Measurements from ENCODE around the gene TNIK. TPM values are rescaled to one million over a fixed set of nuclear protein-coding genes. Genes with fewer than 3 reads are reported as not detected.

The TNIK gene
- total and polyA plus RNA-seq, 2 of the 4 experiments (the other 2 are of a cell fraction): 3.4 to 6.3 TPM

DNA sequence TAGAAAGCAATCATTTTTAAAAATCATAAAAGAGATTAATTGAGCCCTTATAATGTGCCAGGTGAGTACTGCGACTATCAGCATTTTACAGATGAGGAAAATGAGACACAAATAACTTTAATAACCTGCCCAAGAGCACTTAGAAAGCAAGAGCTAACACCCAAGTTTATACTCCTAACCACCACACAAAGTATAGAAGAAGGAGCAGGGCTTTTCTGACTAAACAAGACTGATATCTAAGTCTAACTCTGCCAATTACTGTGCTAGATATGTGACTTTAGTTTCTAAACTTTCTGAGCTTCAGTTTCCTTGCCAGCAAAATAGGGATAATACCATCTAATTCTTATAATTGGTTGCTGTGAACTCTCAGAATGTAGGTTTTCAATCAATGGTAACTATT is 47.7 kb downstream of the TNIK start:
- CTCF ChIA-PET: no interaction called here

More for the DNA sequence above, 47.7 kb downstream of the TNIK start:
- Histone ChIP-seq H3K27ac (ENCODE audit: insufficient read depth, low read length) (no peak overlapping the region), H3K4me1 (ENCODE audit: control insufficient read depth, insufficient read depth, low read length) (peaks cover 5% of the 10 kb centered on the region; the same call in 1 of the 2 replicates), H4K5ac (ENCODE audit: low read depth, low read length) (no peak overlapping the region), H2AK9ac (replicated peaks; ENCODE audit: low read depth, low read length, poor library complexity) (no peak overlapping the region), H3K27me3 (ENCODE audit: control insufficient read depth, insufficient read depth, low read length) (no peaks in the 10 kb centered on the region), H3K18ac (ENCODE audit: low read depth, low read length) (no peak overlapping the region), H3K4ac (ENCODE audit: low read depth, low read length) (no peak overlapping the region), H3K9ac (ENCODE audit: low read depth, low read length) (no peak overlapping the region), H3K79me1 (ENCODE audit: low read depth in 1 of 2, low read length in 2 of 2) (peaks cover 2 to 6% of the 10 kb centered on the region in 2 experiments; a peak in 2 of 4 replicates), H3K23ac (ENCODE audit: low read depth, low read length) (no peak overlapping the region), H2AK5ac (ENCODE audit: low read depth, low read length) (no peak overlapping the region), H3K4me2 (ENCODE audit: low read depth, low read length) (no peak overlapping the region), H2BK20ac (ENCODE audit: low read depth, low read length) (no peak overlapping the region), H3K9me1 (ENCODE audit: insufficient read depth, low read length) (no peaks in the 10 kb centered on the region), H2AFZ (replicated peaks; ENCODE audit: low read length, poor library complexity) (no peak overlapping the region), H2BK15ac (ENCODE audit: low read depth, low read length) (no peak overlapping the region), H3K14ac (replicated peaks; ENCODE audit: low read depth, low read length) (no peak overlapping the region), H3K36me3 (ENCODE audit: control insufficient read depth, insufficient read depth, low read length) (no peaks in the 10 kb centered on the region), H4K20me1 (ENCODE audit: insufficient read depth, low read length) (no peaks in the 10 kb centered on the region), H3K56ac (ENCODE audit: extremely low read depth, insufficient read depth, low read length) (no peak overlapping the region), H4K8ac (ENCODE audit: low read depth in 2 of 2, low read length in 2 of 2) (no peak overlapping the region), H3K9me3 (ENCODE audit: control insufficient read depth, insufficient read depth, low read length) (no peaks in the 10 kb centered on the region; the same call in 1 of the 2 replicates), H4K91ac (ENCODE audit: insufficient read depth, low read depth, low read length) (no peak overlapping the region), H3K4me3 (ENCODE audit: insufficient read depth, low read depth, low read length) (no peak overlapping the region), H2BK5ac (ENCODE audit: low read depth, low read length, poor library complexity, severe bottlenecking) (no peak overlapping the region), H2BK120ac (ENCODE audit: low read depth, low read length) (no peak overlapping the region)
- TF ChIP-seq BHLHE40 (IDR thresholded peaks at IDR 0.05; ENCODE audit: low read depth, low read length) (no peak), POLR2A (IDR thresholded peaks at IDR 0.05; ENCODE audit: low read depth, low read length) (no peak), FOS (IDR thresholded peaks at IDR 0.05; ENCODE audit: low read depth, low read length) (no peak), CEBPB (IDR thresholded peaks at IDR 0.05; ENCODE audit: low read depth, low read length) (no peak), NFE2L2 (IDR thresholded peaks at IDR 0.05; ENCODE audit: low read depth, low read length) (no peak), MXI1 (IDR thresholded peaks at IDR 0.05; ENCODE audit: borderline replicate concordance, low read depth, low read length) (no peak), CHD1 (IDR thresholded peaks at IDR 0.05; ENCODE audit: low read depth, low read length) (no peak), SMC3 (IDR thresholded peaks at IDR 0.05; ENCODE audit: low read depth, low read length) (no peak), RAD21 (IDR thresholded peaks at IDR 0.05; ENCODE audit: low read length) (no peak), RFX5 (IDR thresholded peaks at IDR 0.05; ENCODE audit: low read depth, low read length) (no peak), MAZ (IDR thresholded peaks at IDR 0.05; ENCODE audit: borderline replicate concordance, low read depth, low read length) (no peak), MAFK (IDR thresholded peaks at IDR 0.05; ENCODE audit: low read depth, low read length) (no peak), RCOR1 (IDR thresholded peaks at IDR 0.05; ENCODE audit: insufficient replicate concordance, low read length) (no peak)
- TF ChIP-seq, protein P1, sequence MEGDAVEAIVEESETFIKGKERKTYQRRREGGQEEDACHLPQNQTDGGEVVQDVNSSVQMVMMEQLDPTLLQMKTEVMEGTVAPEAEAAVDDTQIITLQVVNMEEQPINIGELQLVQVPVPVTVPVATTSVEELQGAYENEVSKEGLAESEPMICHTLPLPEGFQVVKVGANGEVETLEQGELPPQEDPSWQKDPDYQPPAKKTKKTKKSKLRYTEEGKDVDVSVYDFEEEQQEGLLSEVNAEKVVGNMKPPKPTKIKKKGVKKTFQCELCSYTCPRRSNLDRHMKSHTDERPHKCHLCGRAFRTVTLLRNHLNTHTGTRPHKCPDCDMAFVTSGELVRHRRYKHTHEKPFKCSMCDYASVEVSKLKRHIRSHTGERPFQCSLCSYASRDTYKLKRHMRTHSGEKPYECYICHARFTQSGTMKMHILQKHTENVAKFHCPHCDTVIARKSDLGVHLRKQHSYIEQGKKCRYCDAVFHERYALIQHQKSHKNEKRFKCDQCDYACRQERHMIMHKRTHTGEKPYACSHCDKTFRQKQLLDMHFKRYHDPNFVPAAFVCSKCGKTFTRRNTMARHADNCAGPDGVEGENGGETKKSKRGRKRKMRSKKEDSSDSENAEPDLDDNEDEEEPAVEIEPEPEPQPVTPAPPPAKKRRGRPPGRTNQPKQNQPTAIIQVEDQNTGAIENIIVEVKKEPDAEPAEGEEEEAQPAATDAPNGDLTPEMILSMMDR (conservative IDR thresholded peaks at IDR 0.05; ENCODE audit: low read depth, low read length): no peak
- TF ChIP-seq, protein P2, sequence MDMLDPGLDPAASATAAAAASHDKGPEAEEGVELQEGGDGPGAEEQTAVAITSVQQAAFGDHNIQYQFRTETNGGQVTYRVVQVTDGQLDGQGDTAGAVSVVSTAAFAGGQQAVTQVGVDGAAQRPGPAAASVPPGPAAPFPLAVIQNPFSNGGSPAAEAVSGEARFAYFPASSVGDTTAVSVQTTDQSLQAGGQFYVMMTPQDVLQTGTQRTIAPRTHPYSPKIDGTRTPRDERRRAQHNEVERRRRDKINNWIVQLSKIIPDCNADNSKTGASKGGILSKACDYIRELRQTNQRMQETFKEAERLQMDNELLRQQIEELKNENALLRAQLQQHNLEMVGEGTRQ (IDR thresholded peaks at IDR 0.05; ENCODE audit: low read depth, low read length): no peak
- TF ChIP-seq, protein P3, sequence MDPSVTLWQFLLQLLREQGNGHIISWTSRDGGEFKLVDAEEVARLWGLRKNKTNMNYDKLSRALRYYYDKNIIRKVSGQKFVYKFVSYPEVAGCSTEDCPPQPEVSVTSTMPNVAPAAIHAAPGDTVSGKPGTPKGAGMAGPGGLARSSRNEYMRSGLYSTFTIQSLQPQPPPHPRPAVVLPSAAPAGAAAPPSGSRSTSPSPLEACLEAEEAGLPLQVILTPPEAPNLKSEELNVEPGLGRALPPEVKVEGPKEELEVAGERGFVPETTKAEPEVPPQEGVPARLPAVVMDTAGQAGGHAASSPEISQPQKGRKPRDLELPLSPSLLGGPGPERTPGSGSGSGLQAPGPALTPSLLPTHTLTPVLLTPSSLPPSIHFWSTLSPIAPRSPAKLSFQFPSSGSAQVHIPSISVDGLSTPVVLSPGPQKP (IDR thresholded peaks at IDR 0.05; ENCODE audit: borderline replicate concordance, low read depth, low read length): no peak
- in situ Hi-C loops (cut with MboI; ENCODE audit: low sequenced_read_pairs): no loop called here
- ATAC-seq (ENCODE audit: low read depth) (no peak), DNase-seq (no peak)
- BruUV-seq (replicated peaks): no TSS peak
- POLR2A ChIA-PET (ENCODE audit: unreplicated experiment): no interaction called here
- no CpG with 5 or more reads among the region's 1 CpG for WGBS, 2 experiments (ENCODE audit: extremely low coverage in 2 of 2, insufficient read length in 1 of 2)
- dilution Hi-C loops (cut with HindIII; ENCODE audit: low sequenced_read_pairs, unreplicated experiment): no loop called here
- intact Hi-C loops (cut with micrococcal nuclease): no loop called here

Measured in IMR-90 (cell line).